ENCODE results near the gene SCGB3A2.

SCGB3A2 gene

DNA sequence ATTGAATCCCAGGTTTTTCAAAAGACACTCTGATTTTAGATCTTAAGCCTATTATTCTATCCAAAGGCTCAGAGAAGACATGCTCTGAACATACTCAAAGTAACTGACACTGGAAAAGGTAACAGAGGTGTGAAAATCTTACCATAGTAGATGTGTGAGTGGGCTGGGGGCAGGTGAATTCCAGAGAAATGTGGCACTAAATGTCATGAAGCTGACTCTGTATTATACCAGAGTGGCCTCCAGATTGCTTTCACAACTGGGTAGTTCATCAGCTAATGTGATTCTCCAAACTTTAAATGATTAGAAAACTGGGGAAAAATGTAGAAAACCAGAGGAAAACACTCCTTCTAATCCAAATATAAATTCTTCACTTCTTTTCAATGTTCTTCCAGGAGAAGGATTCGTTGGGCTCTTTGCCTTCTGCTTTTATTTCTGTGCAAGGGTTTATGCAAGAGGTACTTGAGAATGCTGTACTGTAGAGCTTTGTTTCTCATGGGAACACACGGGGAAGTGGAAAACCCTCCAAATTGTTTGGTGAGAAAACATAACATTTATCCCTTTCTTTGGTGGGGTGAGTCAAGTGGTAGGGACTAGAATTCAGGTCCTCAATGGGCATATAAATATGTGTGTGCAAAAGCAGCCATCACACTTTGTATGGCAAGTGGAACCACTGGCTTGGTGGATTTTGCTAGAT is at the start of gene SCGB3A2:
Gene SCGB3A2, plus strand, starts transcription at position 646 of the 694 bp plus-strand sequence. CDS start 93 bp downstream, outside the sequence.
- DNase-seq: no peak

GRCh38 chr5:147830035-147830434 is 48.5 kb upstream of the SCGB3A2 start:
- DNase-seq: no peak

DNA sequence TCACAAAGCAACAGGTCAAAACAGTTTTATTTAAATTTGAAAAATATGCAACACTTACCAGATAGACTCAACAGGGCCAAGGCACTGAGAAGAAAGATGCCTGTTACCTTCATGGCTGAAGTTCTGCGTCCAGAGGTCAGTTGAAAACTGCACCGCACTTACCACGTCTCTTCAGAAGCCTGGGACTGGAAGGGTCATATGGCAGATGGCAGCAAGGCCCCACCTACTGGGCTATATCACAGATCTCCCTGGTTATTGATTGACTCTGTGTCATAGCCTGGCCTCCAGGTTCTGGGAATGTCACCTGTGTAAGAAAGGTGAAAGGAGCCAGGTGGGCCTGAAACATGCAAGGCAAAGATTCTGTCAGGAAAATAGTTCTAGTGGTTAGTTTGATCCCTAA is 47.0 kb upstream of the SCGB3A2 start, which contains the start of gene SPINK1:
Gene SPINK1, minus strand, starts transcription at position 207 of the 400 bp plus-strand sequence. Its CDS starts 94 bp downstream, at position 113.
- DNase-seq: no peak

DNA sequence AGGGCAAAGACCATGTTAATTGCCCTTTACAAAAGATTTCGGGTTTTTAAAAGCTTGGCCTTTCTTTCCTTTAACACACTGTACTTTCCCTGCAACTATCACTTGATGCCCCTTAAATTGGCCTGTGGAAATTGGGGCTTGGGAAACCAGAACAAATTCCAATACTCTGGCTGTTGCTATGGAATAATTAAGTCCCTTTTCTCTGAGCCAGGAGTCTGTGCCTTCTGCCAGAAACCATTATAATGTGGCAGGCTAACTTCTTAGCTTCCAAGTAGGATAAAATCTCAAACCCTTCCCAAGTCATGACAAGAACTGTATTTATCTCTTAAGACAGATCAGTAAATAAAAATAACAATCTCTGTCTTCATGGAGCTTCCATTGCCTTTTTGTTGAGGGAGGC is 46.0 kb upstream of the SCGB3A2 start:
- DNase-seq: no peak

GRCh38 chr5:147835386-147835798 is 43.1 kb upstream of the SCGB3A2 start:
- no peak for DNase-seq

DNA sequence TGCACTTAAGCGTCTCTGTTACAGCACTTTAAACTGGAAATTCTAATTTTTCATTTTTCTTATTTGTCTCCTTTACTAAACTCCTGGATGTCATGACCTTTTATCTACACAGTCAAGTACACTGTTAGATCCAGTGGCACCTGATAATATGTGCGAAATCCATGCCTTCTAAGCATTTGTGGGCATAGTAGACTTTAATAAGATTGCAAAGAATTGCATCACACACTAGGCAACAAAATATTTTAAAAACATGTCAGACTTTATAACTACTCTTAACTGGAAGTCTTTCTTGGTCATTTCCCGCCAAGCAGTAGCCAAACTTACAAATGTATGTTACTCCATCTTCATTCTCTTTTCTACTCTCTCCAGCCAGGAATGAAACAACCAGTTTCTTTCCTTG is 42.1 kb upstream of the SCGB3A2 start:
- no peak for DNase-seq

DNA sequence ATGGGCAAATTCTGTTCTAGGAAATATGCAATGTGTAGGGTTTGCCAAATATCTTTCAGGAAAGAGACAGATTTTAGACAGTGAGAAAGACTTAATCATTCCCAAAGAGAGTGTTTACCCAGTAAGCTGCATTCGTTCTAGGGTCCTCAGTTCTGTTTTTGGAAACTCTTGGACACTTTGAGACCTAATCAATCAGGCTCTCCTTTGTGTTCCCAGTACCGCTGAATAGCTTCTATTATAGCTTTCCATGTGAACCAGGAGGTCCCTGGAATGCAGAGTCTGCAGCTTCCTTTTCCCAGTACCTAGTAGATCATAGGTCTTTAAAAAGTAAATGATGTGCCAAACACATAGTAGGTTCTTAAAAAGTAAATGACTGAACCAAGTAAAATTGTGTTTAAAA is 35.6 kb upstream of the SCGB3A2 start:
- DNase-seq: no peak

DNA sequence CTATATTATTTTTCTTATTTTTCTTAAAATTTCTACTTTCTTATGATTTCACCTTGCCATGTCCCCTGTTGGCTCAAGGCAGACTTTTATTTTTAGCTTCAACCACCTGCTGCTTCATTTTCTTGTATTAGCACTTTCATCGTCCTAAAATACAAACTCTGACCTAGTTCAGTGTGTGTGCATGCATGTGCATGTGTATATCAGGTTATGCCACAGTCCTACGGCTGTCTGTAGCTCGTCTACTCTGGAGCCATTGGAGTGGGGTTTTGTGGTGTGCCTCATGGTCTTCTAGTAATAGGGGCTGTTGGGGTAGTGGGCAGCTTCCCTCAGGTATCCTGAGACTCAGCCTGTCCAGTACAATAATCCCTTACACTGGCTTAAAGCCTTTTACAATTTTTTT is 33.7 kb upstream of the SCGB3A2 start:
- DNase-seq: no peak

- DNase-seq: no peak
Measured at GRCh38 chr5:147845618-147846017, 32.9 kb upstream of the SCGB3A2 start.

DNA sequence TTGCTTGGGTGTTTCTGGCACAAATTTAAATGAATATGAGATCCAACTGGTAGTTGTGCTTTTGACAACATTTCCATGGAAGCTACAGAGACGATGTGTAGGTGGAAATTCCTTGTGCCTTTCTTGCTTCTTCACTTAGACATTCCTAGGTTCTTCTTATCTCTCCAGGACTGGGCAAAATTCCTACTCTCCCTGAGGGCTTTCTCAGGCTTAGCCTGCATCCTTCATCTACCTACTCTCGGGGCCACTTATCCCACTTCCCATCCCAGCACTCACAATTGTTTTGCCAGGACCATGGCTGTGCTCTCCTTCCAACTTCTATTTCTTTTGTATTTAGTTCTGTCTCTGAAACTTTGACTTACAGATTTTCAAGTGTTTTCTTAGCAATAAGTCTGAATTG is 29.3 kb upstream of the SCGB3A2 start:
- DNase-seq: no peak

DNA sequence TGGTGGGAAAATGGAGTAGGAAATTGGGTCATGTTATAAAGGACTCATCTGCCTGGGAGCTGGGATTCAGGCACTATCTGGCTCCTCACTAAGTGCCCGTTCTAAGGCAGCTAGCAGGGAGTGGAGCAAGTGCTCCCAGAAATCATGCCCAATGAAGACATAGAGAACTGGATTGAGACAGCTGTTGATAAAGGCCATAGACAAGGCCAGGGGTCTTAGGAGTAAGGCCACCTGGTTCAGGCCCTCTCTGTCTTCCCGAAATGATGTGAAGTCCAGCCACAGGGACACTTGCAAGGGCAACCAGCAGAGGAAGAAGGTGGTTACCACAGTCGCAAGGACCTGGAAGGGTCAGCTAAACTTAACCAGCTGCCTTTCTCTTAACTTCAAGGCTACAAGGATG is 26.9 kb upstream of the SCGB3A2 start:
- no peak for DNase-seq

DNA sequence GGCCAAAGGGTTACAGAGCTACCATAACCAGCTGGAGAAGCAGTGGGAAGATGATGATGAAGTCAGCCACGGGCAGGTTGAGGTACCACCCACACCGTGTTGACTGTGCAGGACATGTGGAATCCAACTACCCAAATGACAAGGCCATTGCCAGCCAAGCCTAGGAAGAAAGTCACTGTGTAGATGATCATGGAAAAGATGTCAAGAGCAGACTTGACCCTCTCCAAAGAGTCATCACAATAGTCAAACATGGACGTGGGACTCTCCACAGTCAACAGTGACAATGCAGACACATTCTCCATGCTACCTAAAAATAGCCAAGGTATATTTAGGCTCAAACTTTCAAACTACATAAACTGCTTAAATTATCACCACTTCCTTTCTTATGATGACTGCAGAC is 26.1 kb upstream of the SCGB3A2 start:
- peak in 1 of 2 donors; percentile 16 for DNase-seq

DNA sequence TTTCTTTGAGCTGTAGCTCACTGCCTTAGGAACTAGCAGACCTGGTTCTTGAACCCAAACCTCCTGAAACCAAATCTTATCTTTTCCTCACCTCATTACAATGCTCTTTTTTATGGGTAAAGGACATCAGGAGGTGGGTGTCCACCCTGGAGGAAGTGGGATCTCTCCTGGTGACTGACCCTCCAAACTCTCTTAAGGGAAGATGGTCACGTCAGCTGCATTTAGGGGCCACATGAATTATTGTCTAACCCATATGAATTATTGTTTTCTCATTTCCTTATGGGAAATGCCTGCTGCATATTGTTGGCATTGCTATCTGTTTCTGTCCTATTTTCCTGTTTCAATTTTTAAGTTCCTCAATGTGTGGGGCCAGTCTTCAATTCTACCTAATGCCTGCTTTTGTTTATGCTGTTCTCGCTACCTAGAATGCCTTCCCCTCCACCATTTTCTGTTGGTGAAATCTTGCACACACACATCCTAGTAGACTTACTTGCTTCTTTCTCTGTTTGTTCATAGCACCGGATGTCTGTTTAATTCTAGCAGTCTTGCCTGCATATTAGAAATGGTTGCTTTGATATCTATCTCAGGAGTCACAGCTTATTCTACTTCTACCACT is 25.0 kb upstream of the SCGB3A2 start:
- DNase-seq: peak in 1 of 2 donors; percentile 33

DNA sequence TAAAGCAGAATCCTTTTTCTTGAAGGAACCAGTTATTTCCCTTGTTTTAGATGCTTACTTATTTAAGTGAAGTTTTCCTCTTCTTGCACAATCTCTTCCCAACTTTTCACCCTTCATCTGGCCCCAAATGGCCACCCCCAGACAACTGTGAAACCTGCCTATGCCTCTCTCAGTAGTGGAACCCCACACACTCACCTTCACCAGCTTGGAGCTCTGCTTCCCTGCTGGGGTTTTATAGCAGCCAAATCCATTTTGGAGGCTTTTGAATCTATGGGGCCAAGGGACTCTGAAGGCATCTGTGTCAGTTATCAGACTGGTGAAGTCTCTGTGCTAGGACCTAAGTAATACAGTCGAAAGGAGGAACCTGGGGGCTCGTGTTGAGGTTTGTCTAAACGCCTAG is 24.2 kb upstream of the SCGB3A2 start:
- no peak for DNase-seq

DNA sequence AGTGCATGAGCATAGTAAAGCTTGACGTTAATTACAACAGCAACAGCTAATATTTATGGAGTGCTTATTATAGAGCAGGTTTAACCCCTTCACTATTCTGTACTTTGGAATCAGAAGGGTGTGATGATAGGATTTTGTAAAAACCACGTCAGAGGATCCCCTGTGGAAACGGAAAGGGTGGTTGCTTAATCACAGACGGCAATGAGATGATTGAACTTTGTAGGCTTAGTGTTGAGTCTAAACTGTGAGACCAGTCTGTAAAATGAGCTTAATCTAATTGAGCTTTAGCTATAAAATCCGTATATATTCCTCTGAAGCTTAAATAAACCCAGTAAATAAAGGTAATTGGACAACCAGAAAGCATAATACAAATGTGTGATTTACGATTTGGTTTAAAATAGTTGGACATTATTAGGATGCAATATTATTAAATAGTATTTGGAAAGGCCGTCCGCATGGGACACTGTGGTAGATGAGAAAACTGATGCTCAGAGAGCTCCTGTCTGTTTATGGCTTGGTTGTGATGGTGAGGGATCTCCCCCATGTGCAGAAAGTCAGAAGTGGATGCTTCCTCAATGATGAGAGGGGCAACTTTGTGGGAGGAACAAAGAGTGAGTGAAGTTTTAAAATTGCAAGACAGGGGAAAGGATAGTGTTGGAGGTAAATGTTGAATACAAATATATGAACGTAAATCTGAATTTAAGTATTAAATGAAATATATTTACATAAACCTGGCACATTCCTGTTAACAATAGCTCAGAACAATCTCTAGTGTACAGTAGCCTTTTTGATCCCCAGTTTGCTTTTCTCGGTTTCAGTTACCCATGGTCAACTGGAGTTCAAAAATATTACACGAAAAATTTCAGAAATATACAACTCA is 23.4 kb upstream of the SCGB3A2 start:
- no peak for DNase-seq

- no peak for DNase-seq
Measured at GRCh38 chr5:147855774-147856069, 22.8 kb upstream of the SCGB3A2 start.

GRCh38 chr5:147856801-147857200 is 21.7 kb upstream of the SCGB3A2 start:
- no peak for DNase-seq

DNA sequence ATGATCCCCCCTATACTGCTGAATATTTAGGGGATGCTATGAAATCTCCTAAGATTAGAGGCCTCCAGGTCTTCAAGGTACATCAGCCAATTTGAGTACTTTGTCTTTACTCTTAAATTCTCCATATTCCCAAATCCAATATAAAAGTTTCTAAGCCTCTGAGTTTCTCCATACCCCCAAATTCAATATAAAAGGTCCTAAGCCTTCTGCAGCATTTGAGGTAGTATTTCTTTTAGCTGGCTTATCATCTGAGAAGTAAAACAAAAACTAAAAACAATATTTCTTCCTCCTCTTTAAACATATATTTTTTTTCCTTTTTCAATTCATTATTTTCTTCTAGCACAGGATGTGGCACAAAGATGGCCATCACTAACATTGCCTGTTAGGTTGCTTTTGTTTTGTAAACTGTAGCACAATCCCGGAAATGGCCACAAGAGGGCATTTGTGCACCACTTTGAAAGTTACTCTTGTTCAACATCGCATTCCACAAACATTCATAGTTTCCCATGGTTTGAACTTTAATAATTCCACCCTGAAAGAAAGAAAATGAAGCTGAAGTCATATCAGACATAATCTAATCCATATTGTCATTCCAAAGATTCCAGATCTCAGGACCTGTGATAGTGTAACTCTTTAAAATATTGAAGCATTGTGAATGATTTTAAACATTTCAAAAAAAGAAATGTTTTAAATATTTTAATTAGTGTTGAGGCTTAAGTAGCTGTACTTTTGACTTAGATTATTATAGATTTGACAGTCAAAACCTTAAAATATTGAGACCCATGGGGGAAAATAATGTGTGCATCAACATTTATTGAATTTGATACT is 21.0 kb upstream of the SCGB3A2 start:
- DNase-seq: peak in 1 of 2 donors; percentile 29

- DNase-seq: no peak
Measured at GRCh38 chr5:147858565-147858964, 19.9 kb upstream of the SCGB3A2 start.

- DNase-seq: no peak
Measured at GRCh38 chr5:147859962-147860640, 18.4 kb upstream of the SCGB3A2 start.

- DNase-seq: no peak
Measured at GRCh38 chr5:147860641-147861025, 17.9 kb upstream of the SCGB3A2 start.

DNA sequence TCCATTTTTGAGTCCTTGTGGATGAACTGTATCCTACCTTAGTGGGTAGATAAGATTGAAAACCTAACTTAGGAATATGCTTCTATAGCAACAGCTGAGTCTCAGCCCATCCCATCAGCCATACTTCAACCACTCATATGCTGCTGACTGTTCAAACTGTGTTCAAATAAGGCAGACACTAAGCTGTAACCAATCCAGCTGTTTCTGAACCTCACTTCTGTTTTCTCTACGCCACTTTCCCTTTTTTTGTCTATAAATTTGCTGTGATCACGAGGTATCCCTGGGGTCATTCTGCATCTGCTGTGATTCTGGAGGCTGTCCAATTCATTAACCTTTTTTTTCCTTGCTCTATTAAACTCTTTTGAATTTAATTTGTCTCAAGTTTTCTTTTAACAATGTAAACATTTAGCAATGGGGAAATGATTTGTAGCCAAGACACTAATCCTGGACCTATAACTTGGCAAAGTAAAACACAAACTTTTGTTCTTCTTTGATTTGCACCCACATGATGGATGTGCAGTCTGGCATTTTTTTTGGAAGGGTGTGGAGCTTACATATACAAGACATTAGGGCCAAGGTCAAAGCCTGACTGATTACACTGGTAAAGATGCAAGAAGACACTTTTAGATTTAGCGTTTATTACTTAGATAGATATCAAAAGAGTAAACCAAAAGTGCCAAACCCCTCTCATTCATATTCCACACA is 14.9 kb upstream of the SCGB3A2 start:
- DNase-seq: no peak

Data from bone marrow (tissue), 2 donors.